Endothelial cell of umbilical vein (primary cell): ENCODE data around the gene ANO1. TPM values are rescaled to one million over a fixed set of nuclear protein-coding genes. Genes with fewer than 3 reads are reported as not detected.

Source experiments
- BruUV-seq: library from RNA; stranded (reverse); fragments of 400-500 nt; replicated peaks from 2 replicates; lab custom pipeline; 2021; lab: Mats Ljungman, UMichigan
- CTCF ChIA-PET: fragments of 300-600, 350-600 bp; sonication (Branson Sonifier 250); formaldehyde crosslinking; loops from one replicate; lab custom pipeline; 2021; ENCODE audit warnings: antibody characterized with exemption, inconsistent platforms; lab: Charles Lee
- POLR2A ChIA-PET: fragments of 300-600, 350-600 bp; sonication (Branson Sonifier 250); formaldehyde crosslinking; loops from one replicate; lab custom pipeline; 2021; ENCODE audit warnings: antibody characterized with exemption, inconsistent platforms; lab: Charles Lee
- DNase-seq: peaks from one replicate; pipeline ENCODE4 v3.0.0-alpha.2; 2011; ENCODE audit warnings: low read depth, low spot score
- FAIRE-seq: peaks from 2 replicates; lab custom pipeline; 2011; peaks lifted over from hg19 to GRCh38; lab: Jason Lieb, UNC
- H2AFZ ChIP-seq: 2 replicates; pipeline ENCODE4 v1.6.0; 2012; ENCODE audit warnings: low read depth, low read length, control low read depth, inconsistent platforms
- H3K27ac ChIP-seq: 2 replicates; pipeline ENCODE4 v1.5.1; 2011; ENCODE audit warnings: low read depth, mild to moderate bottlenecking, control low read depth, low read length, moderate library complexity; ENCODE audit not compliant: insufficient read depth
- H3K27me3 ChIP-seq, 2 experiments: 2 replicates each; pipeline versions ENCODE4 v1.6.0 to v1.6.1; 2011; ENCODE audit warnings: low read length in 2 of 2, mixed read lengths in 1 of 2; ENCODE audit not compliant: control insufficient read depth in 2 of 2, insufficient read depth in 2 of 2
- H3K36me3 ChIP-seq, 2 experiments: 2 replicates in 1 of 2; 3 replicates in 1 of 2; pipeline ENCODE4 v1.5.1; 2011; ENCODE audit warnings: low read length in 2 of 2, mild to moderate bottlenecking in 1 of 2, moderate library complexity in 1 of 2; ENCODE audit not compliant: control insufficient read depth in 2 of 2, insufficient read depth in 2 of 2; ENCODE audit errors: extremely low read depth in 1 of 2
- H3K4me1 ChIP-seq: 3 replicates; pipeline ENCODE4 v1.5.1; 2011; ENCODE audit warnings: mild to moderate bottlenecking, low read length; ENCODE audit not compliant: control insufficient read depth, insufficient read depth; ENCODE audit errors: extremely low read depth
- H3K4me2 ChIP-seq: 2 replicates; pipeline ENCODE4 v1.6.1; 2011; ENCODE audit warnings: low read length, control low read depth, mixed read lengths; ENCODE audit not compliant: insufficient read depth
- H3K4me3 ChIP-seq, 3 experiments: fragments of 200-600 bp in 1 of 3; sonication (generic), shearing (Covaris generic) in 1 of 3; replicated peaks in 1 of 3; 2 replicates each; pipeline ENCODE4 v1.5.1; 2011 to 2016; ENCODE audit warnings: control low read depth in 3 of 3, low read length in 3 of 3, mild to moderate bottlenecking in 2 of 3, inconsistent platforms in 1 of 3, low read depth in 1 of 3, moderate library complexity in 1 of 3; ENCODE audit not compliant: insufficient read depth in 1 of 3
- H3K79me2 ChIP-seq: 2 replicates; pipeline ENCODE4 v1.6.0; 2012; ENCODE audit warnings: low read length, inconsistent platforms; ENCODE audit not compliant: control insufficient read depth, insufficient read depth
- H3K9ac ChIP-seq: replicated peaks from 2 replicates; pipeline ENCODE3; 2011; ENCODE audit warnings: low read length, control low read depth; ENCODE audit not compliant: insufficient read depth; ENCODE audit errors: extremely low read depth
- H3K9me1 ChIP-seq: replicated peaks from 3 replicates; pipeline ENCODE4 v1.6.0; 2011; ENCODE audit warnings: mild to moderate bottlenecking, low read length; ENCODE audit not compliant: control insufficient read depth, insufficient read depth; ENCODE audit errors: extremely low read depth
- H3K9me3 ChIP-seq: replicated peaks from 2 replicates; pipeline ENCODE4 v1.5.1; 2012; ENCODE audit warnings: low read length, inconsistent platforms; ENCODE audit not compliant: control insufficient read depth, insufficient read depth
- H4K20me1 ChIP-seq: replicated peaks from 2 replicates; pipeline ENCODE3; 2011; ENCODE audit warnings: mild to moderate bottlenecking, low read length; ENCODE audit not compliant: control insufficient read depth, insufficient read depth; ENCODE audit errors: extremely low read depth
- CTCF ChIP-seq, 2 donors: IDR thresholded peaks; 1 replicate in 1 of 2; 2 replicates in 1 of 2; pipeline ENCODE4 v1.5.1; 2011; ENCODE audit warnings: low read length in 2 of 2, mild to moderate bottlenecking in 2 of 2, moderate library complexity in 2 of 2, control low read depth in 1 of 2, inconsistent platforms in 1 of 2, low read depth in 1 of 2; ENCODE audit not compliant: insufficient read depth in 1 of 2; ENCODE audit errors: extremely low read depth in 1 of 2
- FOS ChIP-seq: IDR thresholded peaks from 2 replicates; pipeline ENCODE4 v1.6.1; 2011; ENCODE audit warnings: mild to moderate bottlenecking, low read length, moderate library complexity, borderline replicate concordance; ENCODE audit not compliant: insufficient read depth
- JUN ChIP-seq: IDR thresholded peaks from 2 replicates; pipeline ENCODE4 v1.6.1; 2011; ENCODE audit warnings: borderline replicate concordance, low read depth; ENCODE audit not compliant: insufficient read length, insufficient read depth
- MYC ChIP-seq: IDR thresholded peaks from one replicate; pipeline ENCODE4 v1.6.1; 2011; ENCODE audit warnings: mild to moderate bottlenecking, low read depth, low read length
- POLR2AphosphoS5 ChIP-seq: IDR thresholded peaks from 2 replicates; pipeline ENCODE4 v1.6.1; 2012; ENCODE audit warnings: low read depth, mild to moderate bottlenecking, control low read depth, low read length, moderate library complexity; ENCODE audit not compliant: insufficient read depth
- dilution Hi-C: fragments of 300-500 bp; cut with MboI; formaldehyde crosslinking; loops from one replicate; pipeline ENCODE4 v1.15.0; 2019; ENCODE audit warnings: low sequenced_read_pairs; ENCODE audit not compliant: extremely low pct_ligation_motif_present
- intact Hi-C: fragments of 100-400 bp; cut with micrococcal nuclease; formaldehyde crosslinking; loops from one replicate; pipeline ENCODE4 v1.10.0; 2022
- polyA plus RNA-seq, 4 experiments: library from polyadenylated mRNA; depleted of rRNA in 3 of 4; stranded (reverse) in 3 of 4; unstranded in 1 of 4; fragments of >200 nt; gene quantifications; 2 replicates each; pipeline versions ENCODE4 v1.2.1 to v1.2.3, GENCODE V29; 2011 to 2012; ENCODE audit warnings: missing spikeins in 1 of 4
- total RNA-seq: library from RNA; stranded (reverse); gene quantifications from 2 replicates; pipeline ENCODE4 v1.2.3, GENCODE V29; 2021

The ANO1 gene
- total and polyA plus RNA-seq, 2 donors (not counting 3 experiments of a cell fraction or from before 2014, with no cell fraction given), result 0.03 to 0.40 TPM

- H3K4me1 ChIP-seq, result no peaks in the 10 kb centered on the region
- no peaks in the 10 kb centered on the region for H4K20me1 ChIP-seq
- ChIA-PET CTCF (no interaction called here), POLR2A (no interaction called here)
- H3K27ac ChIP-seq, result no peak overlapping the region
- H3K9ac ChIP-seq, result no peak overlapping the region
- H2AFZ ChIP-seq, result no peak overlapping the region
- no peaks in the 10 kb centered on the region for H3K9me1 ChIP-seq
- FAIRE-seq, result no peak
- TF ChIP-seq MYC, result no peak
- no peak for TF ChIP-seq POLR2AphosphoS5
- TF ChIP-seq CTCF (IDR thresholded peaks at IDR 0.05; ENCODE audit: extremely low read depth in 1 of 2, insufficient read depth in 1 of 2, low read depth in 1 of 2, low read length in 2 of 2), result no peak
- no peaks in the 10 kb centered on the region for H3K36me3 ChIP-seq
- no TSS peak for BruUV-seq
- dilution Hi-C loops, result no loop called here
- H3K27me3 ChIP-seq, result no peaks in the 10 kb centered on the region
- no peak overlapping the region for H3K4me3 ChIP-seq
- H3K4me2 ChIP-seq, result no peak overlapping the region
- intact Hi-C loops, result no loop called here
- no peak for DNase-seq
- no peaks in the 10 kb centered on the region for H3K79me2 ChIP-seq
- H3K9me3 ChIP-seq, result no peaks in the 10 kb centered on the region
These were observed 91.0 kb downstream of the ANO1 start for GRCh38 chr11:70169127-70169526.

GRCh38 chr11:70169632-70170031, 91.5 kb downstream of the ANO1 start:
- no TSS peak for BruUV-seq

More at GRCh38 chr11:70169632-70170031, 91.5 kb downstream of the ANO1 start:
- POLR2A ChIA-PET, result no interaction called here
- no peak overlapping the region for H2AFZ ChIP-seq
- TF ChIP-seq FOS (no peak), MYC (no peak), POLR2AphosphoS5 (no peak), JUN (no peak)
- dilution Hi-C loops (no loop called here), intact Hi-C loops (no loop called here)
- no peaks in the 10 kb centered on the region for H3K9me3 ChIP-seq
- FAIRE-seq (no peak), DNase-seq (no peak)
- no peaks in the 10 kb centered on the region for H3K27me3 ChIP-seq
- CTCF ChIA-PET, result no interaction called here
- H3K27ac ChIP-seq, result no peak overlapping the region
- no peaks in the 10 kb centered on the region for H3K4me1 ChIP-seq
- no peak overlapping the region for H3K4me2 ChIP-seq
- no peaks in the 10 kb centered on the region for H4K20me1 ChIP-seq
- H3K9me1 ChIP-seq, result no peaks in the 10 kb centered on the region
- H3K36me3 ChIP-seq, result no peaks in the 10 kb centered on the region
- no peaks in the 10 kb centered on the region for H3K79me2 ChIP-seq
- no peak overlapping the region for H3K4me3 ChIP-seq
- no peak overlapping the region for H3K9ac ChIP-seq
